GM18909 (cell line): ENCODE measurements around the gene WDR3.

Experiments used
- ATAC-seq: cut with Tn5 transposase; IDR thresholded peaks from one replicate; pipeline ENCODE4 v1.9.1; 2021; ENCODE audit warnings: mild to moderate bottlenecking; ENCODE audit not compliant: unreplicated experiment, poor library complexity

WDR3 gene

GRCh38 chr1:117933769-117934168, 4.2 kb downstream of the WDR3 start:
- ATAC-seq, result no peak

- ATAC-seq, result no peak
Observed at GRCh38 chr1:117942293-117942692, 12.8 kb downstream of the WDR3 start.

GRCh38 chr1:117952386-117952785, 22.8 kb downstream of the WDR3 start:
- no peak for ATAC-seq

GRCh38 chr1:117959364-117959763, 29.8 kb downstream of the WDR3 start:
- ATAC-seq, result no peak

GRCh38 chr1:117964290-117965038, 34.9 kb downstream of the WDR3 start:
- no peak for ATAC-seq

- no peak for ATAC-seq
Observed at GRCh38 chr1:117967477-117967876, 37.9 kb downstream of the WDR3 start.

GRCh38 chr1:117967881-117968280, 38.3 kb downstream of the WDR3 start:
- ATAC-seq, result no peak

- ATAC-seq, result no peak
Observed at GRCh38 chr1:117970252-117970651, 40.7 kb downstream of the WDR3 start.

GRCh38 chr1:117971777-117972176, 42.2 kb downstream of the WDR3 start:
- no peak for ATAC-seq

- no peak for ATAC-seq
Observed at GRCh38 chr1:117976381-117976780, 46.8 kb downstream of the WDR3 start.

- no peak for ATAC-seq
Observed at GRCh38 chr1:117981455-117982192, 52.1 kb downstream of the WDR3 start.

GRCh38 chr1:117985239-117985638, 55.7 kb downstream of the WDR3 start:
- ATAC-seq, result no peak

- peak; percentile 81 for ATAC-seq
Observed at GRCh38 chr1:117985973-117986372, 56.4 kb downstream of the WDR3 start.

- no peak for ATAC-seq
Observed at GRCh38 chr1:118004312-118004711, 74.8 kb downstream of the WDR3 start.

- ATAC-seq, result no peak
Observed at GRCh38 chr1:118007391-118007790, 77.9 kb downstream of the WDR3 start.

GRCh38 chr1:118008011-118008410, 78.5 kb downstream of the WDR3 start:
- no peak for ATAC-seq

- ATAC-seq, result no peak
Observed at GRCh38 chr1:118012515-118013124, 83.1 kb downstream of the WDR3 start.

GRCh38 chr1:118013336-118013735, 83.8 kb downstream of the WDR3 start:
- ATAC-seq, result no peak

- ATAC-seq, result no peak
Observed at GRCh38 chr1:118013938-118014337, 84.4 kb downstream of the WDR3 start.
